ENCODE data around the gene ARHGAP40. TPM values are rescaled to one million over a fixed set of nuclear protein-coding genes. Genes with fewer than 3 reads are reported as not detected.

The ARHGAP40 gene
- total and polyA plus RNA-seq, 2 of the 13 experiments (the other 11 are each of a cell fraction or from before 2014, with no cell fraction given): 0.75 to 2.1 TPM

DNA sequence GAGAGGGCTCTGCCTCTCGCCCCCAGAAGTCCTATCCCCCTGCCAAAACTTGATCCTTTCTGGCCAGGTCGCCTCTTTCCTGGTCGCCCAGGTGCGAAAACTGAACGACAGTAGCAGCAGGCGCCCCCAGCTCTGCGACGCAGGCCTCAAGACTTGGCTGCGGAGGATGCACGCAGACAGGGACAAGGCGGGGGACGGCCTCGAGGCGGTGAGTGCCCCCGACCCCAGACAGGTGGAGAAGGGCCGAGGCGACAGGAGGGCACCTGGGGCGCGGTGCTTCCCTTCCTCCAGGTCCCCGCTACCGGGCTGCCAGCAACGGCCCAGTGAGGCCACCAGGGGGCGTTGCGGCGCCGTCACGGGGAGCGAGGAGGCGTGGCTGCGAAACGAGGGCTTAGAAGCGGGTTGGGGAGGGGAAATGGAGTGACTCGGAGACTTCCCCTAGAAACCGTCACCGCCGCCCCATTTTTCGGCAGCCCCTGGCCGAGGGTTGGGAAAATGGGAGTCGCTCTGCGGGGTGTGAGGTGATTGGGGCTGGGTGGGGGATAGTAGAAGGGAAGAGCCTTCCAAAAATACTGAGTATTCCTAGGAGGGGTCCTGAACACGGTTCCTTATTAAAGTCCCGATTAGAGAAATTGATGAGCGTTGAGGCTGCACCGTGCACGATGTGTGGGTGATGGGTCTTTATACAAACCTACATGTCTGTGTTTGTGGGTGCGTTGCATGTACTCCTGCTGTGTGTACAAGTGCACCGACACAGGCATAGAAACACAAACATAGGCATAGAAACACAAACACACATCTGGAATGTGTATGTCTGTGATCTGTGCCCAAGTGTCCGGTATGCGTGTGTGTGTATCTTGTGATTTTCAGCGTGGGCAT is 44.6 kb downstream of the ARHGAP40 start (continued):
- TF ChIP-seq ARNT (IDR thresholded peaks at IDR 0.05) (no peak), FLYWCH1 (CRISPR knock-in tag; IDR thresholded peaks at IDR 0.05) (no peak), MTA1 (CRISPR knock-in tag; IDR thresholded peaks at IDR 0.05; ENCODE audit: borderline replicate concordance) (peak; percentile 83; the same call in 1 of the 2 replicates), TBL1XR1 (IDR thresholded peaks at IDR 0.05; ENCODE audit: borderline replicate concordance, low read length, partially characterized antibody) (peak; percentile 56), EP300 (IDR thresholded peaks at IDR 0.05; ENCODE audit: low read depth in 2 of 2, low read length in 2 of 2) (peak in 1 of 2 experiments; percentile 64; a peak in 1 of 4 replicates), EP300 (CRISPR knock-in tag; IDR thresholded peaks at IDR 0.05; ENCODE audit: borderline replicate concordance) (no peak; the same call in 1 of the 2 replicates), BORCS8-MEF2B (CRISPR knock-in tag; IDR thresholded peaks at IDR 0.05) (peak; percentile 88), TMF1 (CRISPR knock-in tag; IDR thresholded peaks at IDR 0.05; ENCODE audit: low read depth) (0 out of 2 replicates have a peak, but pooled peaks have one; percentile 61), HNRNPUL1 (IDR thresholded peaks at IDR 0.05; ENCODE audit: low read depth, low read length) (no peak), ZNF530 (CRISPR knock-in tag; IDR thresholded peaks at IDR 0.05; ENCODE audit: low read depth) (no peak), CREB1 (IDR thresholded peaks at IDR 0.05) (peak; percentile 60), CREB1 (CRISPR knock-in tag; IDR thresholded peaks at IDR 0.05) (no peak), ZNF263 (CRISPR knock-in tag; IDR thresholded peaks at IDR 0.05) (peak; percentile 49; the same call in 1 of the 2 replicates), NR2F6 (IDR thresholded peaks at IDR 0.05) (no peak), NR2F6 (CRISPR knock-in tag; IDR thresholded peaks at IDR 0.05) (peak; percentile 50; the same call in 1 of the 2 replicates), HES4 (CRISPR knock-in tag; IDR thresholded peaks at IDR 0.05; ENCODE audit: borderline replicate concordance) (peak; percentile 78; the same call in 1 of the 2 replicates), ZBTB8A (CRISPR knock-in tag; IDR thresholded peaks at IDR 0.05; ENCODE audit: borderline replicate concordance, low read depth) (no peak), TCF7L2 (IDR thresholded peaks at IDR 0.05; ENCODE audit: low read depth, low read length) (no peak), ZNF83 (CRISPR knock-in tag; IDR thresholded peaks at IDR 0.05; ENCODE audit: borderline replicate concordance) (0 out of 2 replicates have a peak, but pooled peaks have one; percentile 31)
- TF ChIP-seq, protein P1, sequence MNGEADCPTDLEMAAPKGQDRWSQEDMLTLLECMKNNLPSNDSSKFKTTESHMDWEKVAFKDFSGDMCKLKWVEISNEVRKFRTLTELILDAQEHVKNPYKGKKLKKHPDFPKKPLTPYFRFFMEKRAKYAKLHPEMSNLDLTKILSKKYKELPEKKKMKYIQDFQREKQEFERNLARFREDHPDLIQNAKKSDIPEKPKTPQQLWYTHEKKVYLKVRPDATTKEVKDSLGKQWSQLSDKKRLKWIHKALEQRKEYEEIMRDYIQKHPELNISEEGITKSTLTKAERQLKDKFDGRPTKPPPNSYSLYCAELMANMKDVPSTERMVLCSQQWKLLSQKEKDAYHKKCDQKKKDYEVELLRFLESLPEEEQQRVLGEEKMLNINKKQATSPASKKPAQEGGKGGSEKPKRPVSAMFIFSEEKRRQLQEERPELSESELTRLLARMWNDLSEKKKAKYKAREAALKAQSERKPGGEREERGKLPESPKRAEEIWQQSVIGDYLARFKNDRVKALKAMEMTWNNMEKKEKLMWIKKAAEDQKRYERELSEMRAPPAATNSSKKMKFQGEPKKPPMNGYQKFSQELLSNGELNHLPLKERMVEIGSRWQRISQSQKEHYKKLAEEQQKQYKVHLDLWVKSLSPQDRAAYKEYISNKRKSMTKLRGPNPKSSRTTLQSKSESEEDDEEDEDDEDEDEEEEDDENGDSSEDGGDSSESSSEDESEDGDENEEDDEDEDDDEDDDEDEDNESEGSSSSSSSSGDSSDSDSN (CRISPR knock-in tag; IDR thresholded peaks at IDR 0.05): peak; percentile 32; the same call in 1 of the 2 replicates
- TF ChIP-seq, protein P2, sequence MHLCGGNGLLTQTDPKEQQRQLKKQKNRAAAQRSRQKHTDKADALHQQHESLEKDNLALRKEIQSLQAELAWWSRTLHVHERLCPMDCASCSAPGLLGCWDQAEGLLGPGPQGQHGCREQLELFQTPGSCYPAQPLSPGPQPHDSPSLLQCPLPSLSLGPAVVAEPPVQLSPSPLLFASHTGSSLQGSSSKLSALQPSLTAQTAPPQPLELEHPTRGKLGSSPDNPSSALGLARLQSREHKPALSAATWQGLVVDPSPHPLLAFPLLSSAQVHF (CRISPR knock-in tag; IDR thresholded peaks at IDR 0.05): no peak
- TF ChIP-seq, protein P3, sequence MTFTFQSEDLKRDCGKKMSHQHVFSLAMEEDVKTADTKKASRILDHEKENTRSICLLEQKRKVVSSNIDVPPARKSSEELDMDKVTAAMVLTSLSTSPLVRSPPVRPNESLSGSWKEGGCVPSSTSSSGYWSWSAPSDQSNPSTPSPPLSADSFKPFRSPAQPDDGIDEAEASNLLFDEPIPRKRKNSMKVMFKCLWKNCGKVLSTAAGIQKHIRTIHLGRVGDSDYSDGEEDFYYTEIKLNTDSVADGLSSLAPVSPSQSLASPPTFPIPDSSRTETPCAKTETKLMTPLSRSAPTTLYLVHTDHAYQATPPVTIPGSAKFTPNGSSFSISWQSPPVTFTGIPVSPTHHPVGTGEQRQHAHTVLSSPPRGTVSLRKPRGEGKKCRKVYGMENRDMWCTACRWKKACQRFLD (CRISPR knock-in tag; IDR thresholded peaks at IDR 0.05; ENCODE audit: borderline replicate concordance): no peak
- TF ChIP-seq, protein P4, sequence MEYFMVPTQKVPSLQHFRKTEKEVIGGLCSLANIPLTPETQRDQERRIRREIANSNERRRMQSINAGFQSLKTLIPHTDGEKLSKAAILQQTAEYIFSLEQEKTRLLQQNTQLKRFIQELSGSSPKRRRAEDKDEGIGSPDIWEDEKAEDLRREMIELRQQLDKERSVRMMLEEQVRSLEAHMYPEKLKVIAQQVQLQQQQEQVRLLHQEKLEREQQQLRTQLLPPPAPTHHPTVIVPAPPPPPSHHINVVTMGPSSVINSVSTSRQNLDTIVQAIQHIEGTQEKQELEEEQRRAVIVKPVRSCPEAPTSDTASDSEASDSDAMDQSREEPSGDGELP (IDR thresholded peaks at IDR 0.05; ENCODE audit: borderline replicate concordance, low read depth): no peak
- TF ChIP-seq, protein P5, sequence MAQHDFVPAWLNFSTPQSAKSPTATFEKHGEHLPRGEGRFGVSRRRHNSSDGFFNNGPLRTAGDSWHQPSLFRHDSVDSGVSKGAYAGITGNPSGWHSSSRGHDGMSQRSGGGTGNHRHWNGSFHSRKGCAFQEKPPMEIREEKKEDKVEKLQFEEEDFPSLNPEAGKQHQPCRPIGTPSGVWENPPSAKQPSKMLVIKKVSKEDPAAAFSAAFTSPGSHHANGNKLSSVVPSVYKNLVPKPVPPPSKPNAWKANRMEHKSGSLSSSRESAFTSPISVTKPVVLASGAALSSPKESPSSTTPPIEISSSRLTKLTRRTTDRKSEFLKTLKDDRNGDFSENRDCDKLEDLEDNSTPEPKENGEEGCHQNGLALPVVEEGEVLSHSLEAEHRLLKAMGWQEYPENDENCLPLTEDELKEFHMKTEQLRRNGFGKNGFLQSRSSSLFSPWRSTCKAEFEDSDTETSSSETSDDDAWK (CRISPR knock-in tag; IDR thresholded peaks at IDR 0.05): no peak
